Neuronal stem cell (in vitro differentiated cells): Measurements from ENCODE around the gene KIRREL2.

ENCODE experiments used
- DNase-seq: peaks from one replicate; pipeline ENCODE4 v3.0.0-alpha.2; 2013; ENCODE audit warnings: low spot score
- H2AFZ ChIP-seq: one replicate; pipeline ENCODE4 v1.6.1; 2013; ENCODE audit warnings: mild to moderate bottlenecking, low read length, inconsistent platforms
- H2AK5ac ChIP-seq: 2 replicates; pipeline ENCODE4 v1.6.1; 2013; ENCODE audit warnings: low read depth, mild to moderate bottlenecking, inconsistent platforms, low read length, moderate library complexity, mixed read lengths
- H2BK120ac ChIP-seq: 2 replicates; pipeline ENCODE4 v1.6.1; 2013; ENCODE audit warnings: low read depth, mild to moderate bottlenecking, inconsistent platforms, low read length, moderate library complexity, mixed read lengths
- H2BK12ac ChIP-seq: one replicate; pipeline ENCODE4 v1.6.1; 2013; ENCODE audit warnings: low read length, inconsistent platforms
- H2BK15ac ChIP-seq: 2 replicates; pipeline ENCODE4 v1.6.1; 2013; ENCODE audit warnings: mild to moderate bottlenecking, low read length, inconsistent platforms, mixed read lengths
- H2BK5ac ChIP-seq: one replicate; pipeline ENCODE4 v1.6.1; 2013; ENCODE audit warnings: inconsistent platforms, mild to moderate bottlenecking, low read length, moderate library complexity
- H3K14ac ChIP-seq: one replicate; pipeline ENCODE4 v1.6.1; 2013; ENCODE audit warnings: low read length, inconsistent platforms
- H3K18ac ChIP-seq: 2 replicates; pipeline ENCODE4 v1.6.1; 2013; ENCODE audit warnings: low read length, inconsistent platforms
- H3K23ac ChIP-seq: 2 replicates; pipeline ENCODE4 v1.6.1; 2013; ENCODE audit warnings: low read depth, mild to moderate bottlenecking, mixed read lengths, low read length, inconsistent platforms; ENCODE audit not compliant: poor library complexity
- H3K27ac ChIP-seq: replicated peaks from 3 replicates; pipeline ENCODE4 v1.5.1; 2013; ENCODE audit warnings: low read length, inconsistent platforms
- H3K27me3 ChIP-seq, 3 experiments: 2 replicates each; pipeline ENCODE4 v1.6.1; 2013; ENCODE audit warnings: low read length in 3 of 3, mild to moderate bottlenecking in 2 of 3, inconsistent platforms in 1 of 3, low read depth in 1 of 3, mixed read lengths in 1 of 3, moderate library complexity in 1 of 3; ENCODE audit not compliant: control insufficient read depth in 3 of 3, insufficient read depth in 3 of 3
- H3K36me3 ChIP-seq, 2 donors: replicated peaks in 1 of 2; 2 replicates each; pipeline ENCODE4 v1.6.1; 2013; ENCODE audit warnings: low read length in 2 of 2; ENCODE audit not compliant: control insufficient read depth in 2 of 2, insufficient read depth in 2 of 2
- H3K4ac ChIP-seq: 2 replicates; pipeline ENCODE4 v1.6.1; 2013; ENCODE audit warnings: inconsistent platforms, mild to moderate bottlenecking, low read length, moderate library complexity
- H3K4me1 ChIP-seq, 2 donors: 1 replicate in 1 of 2; 2 replicates in 1 of 2; pipeline ENCODE4 v1.6.1; 2013; ENCODE audit warnings: low read length in 2 of 2, low read depth in 1 of 2; ENCODE audit not compliant: control insufficient read depth in 2 of 2, insufficient read depth in 1 of 2
- H3K4me2 ChIP-seq: one replicate; pipeline ENCODE4 v1.6.1; 2013; ENCODE audit warnings: mild to moderate bottlenecking, low read length, inconsistent platforms; ENCODE audit not compliant: insufficient read depth, poor library complexity, severe bottlenecking
- H3K4me3 ChIP-seq, 2 donors: 2 replicates each; pipeline ENCODE4 v1.5.1; 2013; ENCODE audit warnings: low read length in 2 of 2, mild to moderate bottlenecking in 2 of 2, inconsistent platforms in 1 of 2, moderate library complexity in 1 of 2
- H3K79me1 ChIP-seq: one replicate; pipeline ENCODE4 v1.6.1; 2013; ENCODE audit warnings: low read depth, mild to moderate bottlenecking, inconsistent platforms, low read length, moderate library complexity
- H3K9ac ChIP-seq: one replicate; pipeline ENCODE4 v1.6.1; 2013; ENCODE audit warnings: mild to moderate bottlenecking, low read depth, low read length, inconsistent platforms; ENCODE audit not compliant: poor library complexity
- H3K9me3 ChIP-seq, 2 donors: replicated peaks in 1 of 2; 2 replicates each; pipeline versions ENCODE3 to v1.6.1; 2013; ENCODE audit warnings: low read length in 2 of 2, mild to moderate bottlenecking in 2 of 2, inconsistent platforms in 1 of 2, low read depth in 1 of 2, mixed read lengths in 1 of 2, moderate library complexity in 1 of 2; ENCODE audit not compliant: control insufficient read depth in 2 of 2, insufficient read depth in 1 of 2
- H4K8ac ChIP-seq: one replicate; pipeline ENCODE4 v1.6.1; 2013; ENCODE audit warnings: low read depth, mild to moderate bottlenecking, inconsistent platforms, low read length, moderate library complexity
- H4K91ac ChIP-seq: one replicate; pipeline ENCODE4 v1.6.1; 2013; ENCODE audit warnings: low read length, low read depth, mild to moderate bottlenecking, inconsistent platforms; ENCODE audit not compliant: poor library complexity
- WGBS, 2 donors: extraction: QIAGEN DNeasy Blood & Tissue Kit; methylation state at CpG; one replicate each; pipeline ENCODE4 v1.1.7; 2013; ENCODE audit warnings: missing lambda C conversion rate in 2 of 2, mixed read lengths in 1 of 2; ENCODE audit not compliant: insufficient read length in 2 of 2, insufficient replicate concordance in 1 of 2; ENCODE audit errors: extremely low coverage in 2 of 2; 5-methylcytosine and 5-hydroxymethylcytosine counted together

Gene KIRREL2

DNA sequence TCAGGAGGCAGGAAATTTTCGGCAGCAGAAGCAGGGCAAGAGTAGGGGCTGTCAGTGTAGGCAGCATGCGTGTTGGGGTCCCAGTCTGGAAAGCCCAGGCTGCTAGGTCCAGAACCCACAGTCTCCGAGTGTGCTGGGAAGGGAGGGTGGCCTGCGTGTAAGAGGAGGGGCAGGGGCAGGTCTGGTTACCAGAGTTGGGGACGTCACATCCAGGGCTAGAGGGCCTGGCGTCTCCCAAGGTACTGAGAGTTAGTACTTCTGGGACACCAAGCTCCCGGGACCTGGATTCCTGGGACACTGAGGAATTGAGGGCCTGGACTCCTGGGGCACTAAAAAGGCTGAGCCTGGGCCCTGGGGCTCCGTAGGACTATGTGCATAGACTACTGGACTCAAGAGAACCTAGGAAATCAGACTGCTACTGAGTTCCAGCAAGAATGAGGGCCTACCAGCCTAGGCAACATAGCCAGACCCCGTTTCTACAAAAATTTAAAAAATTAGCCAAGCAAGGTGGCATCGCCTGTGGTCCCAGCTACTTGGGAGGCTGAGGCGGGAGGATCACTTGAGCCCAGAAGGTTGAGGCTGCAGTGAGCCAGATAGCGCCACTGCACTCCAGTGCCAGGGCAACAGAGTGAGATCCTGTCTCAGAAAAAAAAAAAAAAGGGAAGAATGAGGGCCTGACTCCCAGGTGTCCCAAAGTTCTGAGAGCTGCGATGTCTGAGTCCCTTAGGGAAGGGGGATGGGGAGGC, 41.2 kb downstream of the KIRREL2 start:
- Histone ChIP-seq H3K4me1 (peaks cover 6% of the 10 kb centered on the region in 2 donors), H4K8ac (no peak overlapping the region), H3K9ac (no peak overlapping the region), H3K18ac (no peak overlapping the region), H3K4me2 (peak overlapping the region; percentile 14), H3K79me1 (peaks cover 9% of the 10 kb centered on the region), H2AK5ac (no peak overlapping the region), H2AFZ (no peak overlapping the region), H2BK15ac (no peak overlapping the region), H4K91ac (no peak overlapping the region), H3K27ac (no peak overlapping the region), H3K23ac (peak overlapping the region; percentile 65), H2BK5ac (no peak overlapping the region), H2BK120ac (no peak overlapping the region), H3K14ac (no peak overlapping the region), H3K27me3 (peaks cover 0 to 20% (median 10%) of the 10 kb centered on the region in 3 experiments), H2BK12ac (no peak overlapping the region), H3K36me3 (peaks cover 15 to 33% of the 10 kb centered on the region in 2 donors), H3K4me3 (no peak overlapping the region), H3K4ac (no peak overlapping the region), H3K9me3 (no peaks in the 10 kb centered on the region)
- DNase-seq = no peak
- WGBS, 2 donors = no CpG with 5 or more reads among the region's 13 CpGs

DNA sequence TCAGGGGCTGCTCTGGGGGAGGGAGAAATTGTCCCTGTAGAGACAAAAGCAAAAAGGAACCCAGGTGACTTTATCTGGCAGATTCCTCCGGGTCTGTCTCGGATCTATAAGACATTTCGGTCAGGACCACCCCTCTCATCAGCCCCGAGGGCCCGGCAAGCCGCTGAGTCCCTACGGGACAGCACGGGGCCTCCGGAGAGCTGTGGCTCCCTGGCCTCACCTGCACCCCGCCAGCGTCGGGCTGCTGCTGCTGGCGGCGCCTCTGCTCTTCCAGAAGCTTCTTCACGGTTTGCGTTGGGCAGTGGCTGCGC, 41.7 kb downstream of the KIRREL2 start:
- H3K4me1 ChIP-seq = peaks cover 6 to 9% of the 10 kb centered on the region in 2 donors
- H4K8ac ChIP-seq = no peak overlapping the region
- no peak overlapping the region for H3K14ac ChIP-seq
- peak overlapping the region; percentile 24 for H3K18ac ChIP-seq
- H2BK120ac ChIP-seq = no peak overlapping the region
- H2AK5ac ChIP-seq = peak overlapping the region; percentile 53
- peak overlapping the region; percentile 33 for H2BK5ac ChIP-seq
- no CpG with 5 or more reads among the region's 17 CpGs for WGBS, 2 donors
- H2BK12ac ChIP-seq = no peak overlapping the region
- H3K4ac ChIP-seq = no peak overlapping the region
- peak overlapping the region; percentile 53 for H3K9ac ChIP-seq
- peak overlapping the region; percentile 16 for H3K23ac ChIP-seq
- H3K4me3 ChIP-seq = peak overlapping the region; percentile 75 to 93
- H4K91ac ChIP-seq = no peak overlapping the region
- no peaks in the 10 kb centered on the region for H3K9me3 ChIP-seq
- peak overlapping the region; percentile 98 for H2AFZ ChIP-seq
- no peak for DNase-seq
- peak overlapping the region; percentile 45 for H2BK15ac ChIP-seq
- peaks cover 0 to 26% (median 12%) of the 10 kb centered on the region in 3 experiments for H3K27me3 ChIP-seq
- peak overlapping the region; percentile 62 for H3K4me2 ChIP-seq
- peaks cover 15 to 29% of the 10 kb centered on the region in 2 donors for H3K36me3 ChIP-seq
- H3K27ac ChIP-seq = no peak overlapping the region
- peaks cover 9% of the 10 kb centered on the region for H3K79me1 ChIP-seq

DNA sequence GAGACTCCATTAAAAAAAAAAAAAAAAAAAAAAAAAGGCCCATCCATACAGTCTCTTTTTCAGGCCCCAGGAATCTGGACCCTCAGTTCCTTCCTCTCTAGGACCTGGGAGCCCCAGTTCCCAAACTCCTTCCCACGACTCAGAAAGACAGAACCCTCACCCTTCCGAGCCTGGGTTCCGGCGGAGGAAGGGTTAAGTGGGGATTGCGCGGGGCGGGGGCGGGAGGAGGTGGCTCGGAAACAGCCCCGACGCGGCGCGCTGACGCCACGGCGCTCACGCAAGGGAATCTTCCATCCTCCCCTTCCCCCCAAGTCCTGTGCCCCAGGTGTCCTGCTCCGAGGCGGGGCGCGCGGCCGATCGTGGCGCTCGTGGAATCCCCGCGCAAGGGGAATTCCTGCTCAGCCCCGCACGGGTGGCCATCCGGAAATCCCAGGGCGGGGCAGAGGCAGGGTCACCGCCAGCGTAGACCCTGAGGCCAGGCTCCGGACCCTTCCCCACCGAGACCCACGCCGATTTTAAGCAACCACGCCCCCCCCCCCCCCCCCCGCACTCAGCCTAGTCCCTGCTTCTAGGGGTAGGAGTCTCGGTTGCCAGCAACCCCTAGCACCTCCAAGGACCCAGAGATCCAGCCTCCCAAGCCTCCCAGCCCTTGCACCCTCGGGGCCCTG, 43.0 kb downstream of the KIRREL2 start:
- WGBS, 2 donors = no CpG with 5 or more reads among the region's 43 CpGs
- Histone ChIP-seq H2BK15ac (no peak overlapping the region), H3K27me3 (peaks cover 0 to 38% (median 12%) of the 10 kb centered on the region in 3 experiments), H3K9me3 (no peaks in the 10 kb centered on the region), H4K91ac (no peak overlapping the region), H3K27ac (peak overlapping the region; percentile 46), H2BK5ac (peak overlapping the region; percentile 98), H2AFZ (peak overlapping the region; percentile 98), H3K23ac (peak overlapping the region; percentile 85), H2BK120ac (peak overlapping the region; percentile 81), H3K4me2 (peak overlapping the region; percentile 98), H3K4me3 (peak overlapping the region; percentile 93 to 97), H3K4ac (no peak overlapping the region), H3K4me1 (peaks cover 6 to 13% of the 10 kb centered on the region in 2 donors), H2AK5ac (peak overlapping the region; percentile 81), H3K36me3 (peaks cover 15 to 25% of the 10 kb centered on the region in 2 donors), H4K8ac (no peak overlapping the region), H3K9ac (peak overlapping the region; percentile 91), H3K18ac (peak overlapping the region; percentile 96), H3K14ac (no peak overlapping the region), H2BK12ac (no peak overlapping the region), H3K79me1 (peaks cover 9% of the 10 kb centered on the region)
- DNase-seq = peak; percentile 58

DNA sequence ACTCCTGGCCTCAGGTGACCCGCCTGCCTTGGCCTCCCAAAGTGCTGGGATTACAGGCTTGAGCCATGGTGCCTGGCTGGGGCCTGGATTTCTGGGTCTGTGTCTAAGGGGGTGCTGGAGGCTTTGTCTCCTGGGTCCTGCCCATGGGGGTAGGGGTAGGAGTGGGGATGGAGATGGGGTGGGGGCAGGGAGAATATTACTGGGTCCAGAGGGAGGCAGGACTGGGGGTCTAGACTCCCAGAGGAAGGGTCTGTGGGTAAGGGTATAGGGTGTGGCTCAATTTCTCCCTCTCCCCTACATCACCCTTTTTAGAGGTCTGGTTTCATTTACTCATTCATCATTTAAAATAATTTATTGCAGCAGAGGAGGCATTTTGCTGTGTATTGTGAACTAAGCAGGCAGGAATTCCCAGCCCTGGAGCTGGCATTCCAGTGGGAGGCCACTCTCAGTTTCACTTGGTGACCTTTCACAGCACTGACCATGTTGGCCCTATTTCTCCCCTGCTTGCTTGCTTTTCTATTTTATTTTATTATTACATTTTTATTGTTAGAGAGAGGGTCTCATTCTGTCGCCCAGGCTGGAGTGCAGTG, 44.4 kb downstream of the KIRREL2 start:
- no peak overlapping the region for H2BK12ac ChIP-seq
- H3K23ac ChIP-seq = no peak overlapping the region
- DNase-seq = no peak
- no peak overlapping the region for H3K14ac ChIP-seq
- peak overlapping the region; percentile 33 for H3K4me2 ChIP-seq
- H3K79me1 ChIP-seq = peaks cover 7% of the 10 kb centered on the region
- peak overlapping the region; percentile 38 for H3K18ac ChIP-seq
- peak overlapping the region; percentile 98 for H2AFZ ChIP-seq
- no peak overlapping the region for H3K4ac ChIP-seq
- no peak overlapping the region for H2BK120ac ChIP-seq
- no peak overlapping the region for H2BK15ac ChIP-seq
- no peak overlapping the region for H2AK5ac ChIP-seq
- H3K27me3 ChIP-seq = peaks cover 0 to 40% (median 12%) of the 10 kb centered on the region in 3 experiments
- H3K4me1 ChIP-seq = peaks cover 6 to 13% of the 10 kb centered on the region in 2 donors
- no peak overlapping the region for H4K91ac ChIP-seq
- H3K4me3 ChIP-seq = peak overlapping the region in 1 of 2 donors; percentile 93
- no CpG with 5 or more reads among the region's 2 CpGs for WGBS, 2 donors
- no peak overlapping the region for H2BK5ac ChIP-seq
- H3K9ac ChIP-seq = no peak overlapping the region
- no peaks in the 10 kb centered on the region for H3K9me3 ChIP-seq
- H4K8ac ChIP-seq = no peak overlapping the region
- peaks cover 10 to 16% of the 10 kb centered on the region in 2 donors for H3K36me3 ChIP-seq
- H3K27ac ChIP-seq = no peak overlapping the region
